HCT116 (cell line): ENCODE results near the gene MOB2.

ENCODE experiments used
- EZH2 ChIP-seq: fragments of 200-600 bp; sonication (generic); IDR thresholded peaks from 2 replicates; pipeline ENCODE4 v1.6.1; 2017; ENCODE audit warnings: antibody characterized with exemption, mixed run types
- SIN3A ChIP-seq: IDR thresholded peaks from 2 replicates; pipeline ENCODE4 v1.6.1; 2012; ENCODE audit warnings: low read depth
- TF ChIP-seq, protein P1 (sequence below): IDR thresholded peaks from 2 replicates; pipeline ENCODE4 v1.6.1; 2012; ENCODE audit warnings: low read depth

DNA sequence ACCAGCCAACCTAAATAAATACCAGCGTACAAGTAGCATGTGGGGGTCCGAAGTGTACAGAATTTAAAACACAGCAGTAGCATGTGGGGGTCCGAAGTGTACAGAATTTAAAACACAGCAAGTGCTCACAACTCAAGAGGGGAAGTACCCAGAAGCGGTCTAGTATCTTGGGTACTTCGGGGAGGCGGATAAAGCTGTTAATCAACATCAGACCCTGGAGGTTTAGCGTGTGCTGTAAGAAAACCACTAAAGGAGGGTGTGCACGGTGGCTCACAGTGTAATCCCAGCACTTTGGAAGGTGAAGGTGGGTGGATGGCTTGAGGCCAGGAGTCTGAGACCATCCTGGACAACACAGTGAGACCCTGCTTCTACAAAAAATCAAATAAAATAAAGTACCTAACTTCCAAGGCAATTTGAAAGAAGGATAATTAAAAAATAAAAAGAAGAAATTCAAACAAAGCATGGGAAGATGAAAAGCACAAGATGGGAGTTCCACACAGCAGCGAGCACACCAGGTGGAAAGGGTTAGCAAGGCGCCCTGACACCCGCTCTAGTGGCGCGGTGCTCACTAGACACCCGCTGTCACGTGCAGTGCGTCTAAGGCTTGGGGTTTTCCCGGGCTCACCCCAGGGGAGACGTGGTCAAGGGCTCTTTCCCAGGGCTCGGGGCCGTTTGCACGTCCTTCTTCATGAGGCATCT is 35.0 kb upstream of the MOB2 start:
- TF ChIP-seq, protein P1, sequence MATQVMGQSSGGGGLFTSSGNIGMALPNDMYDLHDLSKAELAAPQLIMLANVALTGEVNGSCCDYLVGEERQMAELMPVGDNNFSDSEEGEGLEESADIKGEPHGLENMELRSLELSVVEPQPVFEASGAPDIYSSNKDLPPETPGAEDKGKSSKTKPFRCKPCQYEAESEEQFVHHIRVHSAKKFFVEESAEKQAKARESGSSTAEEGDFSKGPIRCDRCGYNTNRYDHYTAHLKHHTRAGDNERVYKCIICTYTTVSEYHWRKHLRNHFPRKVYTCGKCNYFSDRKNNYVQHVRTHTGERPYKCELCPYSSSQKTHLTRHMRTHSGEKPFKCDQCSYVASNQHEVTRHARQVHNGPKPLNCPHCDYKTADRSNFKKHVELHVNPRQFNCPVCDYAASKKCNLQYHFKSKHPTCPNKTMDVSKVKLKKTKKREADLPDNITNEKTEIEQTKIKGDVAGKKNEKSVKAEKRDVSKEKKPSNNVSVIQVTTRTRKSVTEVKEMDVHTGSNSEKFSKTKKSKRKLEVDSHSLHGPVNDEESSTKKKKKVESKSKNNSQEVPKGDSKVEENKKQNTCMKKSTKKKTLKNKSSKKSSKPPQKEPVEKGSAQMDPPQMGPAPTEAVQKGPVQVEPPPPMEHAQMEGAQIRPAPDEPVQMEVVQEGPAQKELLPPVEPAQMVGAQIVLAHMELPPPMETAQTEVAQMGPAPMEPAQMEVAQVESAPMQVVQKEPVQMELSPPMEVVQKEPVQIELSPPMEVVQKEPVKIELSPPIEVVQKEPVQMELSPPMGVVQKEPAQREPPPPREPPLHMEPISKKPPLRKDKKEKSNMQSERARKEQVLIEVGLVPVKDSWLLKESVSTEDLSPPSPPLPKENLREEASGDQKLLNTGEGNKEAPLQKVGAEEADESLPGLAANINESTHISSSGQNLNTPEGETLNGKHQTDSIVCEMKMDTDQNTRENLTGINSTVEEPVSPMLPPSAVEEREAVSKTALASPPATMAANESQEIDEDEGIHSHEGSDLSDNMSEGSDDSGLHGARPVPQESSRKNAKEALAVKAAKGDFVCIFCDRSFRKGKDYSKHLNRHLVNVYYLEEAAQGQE = no peak
- TF ChIP-seq EZH2 = no peak
- TF ChIP-seq SIN3A = no peak
